ENCODE measurements around the gene TM9SF4.

TM9SF4 gene

GRCh38 chr20:32075534-32075933 lies 34.0 kb upstream of the TM9SF4 start (continued):
- TF ChIP-seq ZNF398 (tag by site-specific recombination; IDR thresholded peaks at IDR 0.05) (no peak), ZNF366 (tag by site-specific recombination; conservative IDR thresholded peaks at IDR 0.05) (peak; percentile 72)

DNA sequence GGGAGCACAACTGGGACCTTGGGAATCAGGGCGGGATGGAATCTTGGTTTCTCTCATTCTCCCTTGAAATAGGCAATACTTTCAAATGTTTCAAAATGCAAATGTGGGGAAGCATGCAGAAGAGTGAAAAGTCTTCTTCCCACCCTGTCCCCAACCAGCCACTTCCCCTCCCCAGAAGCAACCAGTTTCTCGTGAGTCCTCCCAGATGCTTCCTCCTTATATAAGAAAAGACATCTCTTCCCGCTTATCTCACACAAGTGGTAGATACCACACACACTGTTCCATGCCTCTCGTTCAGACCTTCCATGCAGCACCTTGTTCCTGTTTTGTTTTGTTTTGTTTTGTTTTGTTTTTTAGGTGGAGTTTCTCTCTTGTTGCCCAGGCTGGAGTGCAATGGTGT lies 32.3 kb upstream of the TM9SF4 start:
- Histone ChIP-seq H3K36me3 (ENCODE audit: control insufficient read depth in 2 of 2, insufficient read depth in 1 of 2, low read length in 2 of 2) (no peaks in the 10 kb centered on the region), H3K27ac (ENCODE audit: extremely low read depth, low read depth, low read length) (no peak overlapping the region), H3K4me3 (ENCODE audit: low read depth, low read length) (no peak overlapping the region), H3K9me3 (ENCODE audit: control insufficient read depth, insufficient read depth, low read depth, low read length) (no peaks in the 10 kb centered on the region), H3K4me1 (ENCODE audit: control insufficient read depth, insufficient read depth, low read length) (no peaks in the 10 kb centered on the region)
- ChIA-PET CTCF (interaction anchor here (3.3 kb wide), 1 partner anchor 14 kb away, joined by 14 read pairs; no protein-coding TSS in a partner anchor), POLR2A (no interaction called here)
- TF ChIP-seq ZNF596 (tag by site-specific recombination; IDR thresholded peaks at IDR 0.05) (no peak), ZNF274 (IDR thresholded peaks at IDR 0.05; ENCODE audit: low read length) (no peak), ZNF274 (tag by site-specific recombination; IDR thresholded peaks at IDR 0.05; ENCODE audit: borderline replicate concordance) (no peak), BCL6B (tag by site-specific recombination; IDR thresholded peaks at IDR 0.05) (no peak), ZNF416 (tag by site-specific recombination; IDR thresholded peaks at IDR 0.05) (no peak), ZNF639 (tag by site-specific recombination; IDR thresholded peaks at IDR 0.05) (no peak), ZBTB7A (tag by site-specific recombination; IDR thresholded peaks at IDR 0.05; ENCODE audit: low read depth) (no peak), GLI4 (tag by site-specific recombination; IDR thresholded peaks at IDR 0.05) (no peak), MYNN (tag by site-specific recombination; IDR thresholded peaks at IDR 0.05; ENCODE audit: borderline replicate concordance) (no peak), ZBTB26 (tag by site-specific recombination; optimal IDR thresholded peaks at IDR 0.05) (no peak), SALL2 (tag by site-specific recombination; IDR thresholded peaks at IDR 0.05; ENCODE audit: borderline replicate concordance) (no peak)
- TF ChIP-seq, protein P1, sequence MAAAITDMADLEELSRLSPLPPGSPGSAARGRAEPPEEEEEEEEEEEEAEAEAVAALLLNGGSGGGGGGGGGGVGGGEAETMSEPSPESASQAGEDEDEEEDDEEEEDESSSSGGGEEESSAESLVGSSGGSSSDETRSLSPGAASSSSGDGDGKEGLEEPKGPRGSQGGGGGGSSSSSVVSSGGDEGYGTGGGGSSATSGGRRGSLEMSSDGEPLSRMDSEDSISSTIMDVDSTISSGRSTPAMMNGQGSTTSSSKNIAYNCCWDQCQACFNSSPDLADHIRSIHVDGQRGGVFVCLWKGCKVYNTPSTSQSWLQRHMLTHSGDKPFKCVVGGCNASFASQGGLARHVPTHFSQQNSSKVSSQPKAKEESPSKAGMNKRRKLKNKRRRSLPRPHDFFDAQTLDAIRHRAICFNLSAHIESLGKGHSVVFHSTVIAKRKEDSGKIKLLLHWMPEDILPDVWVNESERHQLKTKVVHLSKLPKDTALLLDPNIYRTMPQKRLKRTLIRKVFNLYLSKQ (tag by site-specific recombination; IDR thresholded peaks at IDR 0.05; ENCODE audit: borderline replicate concordance) = no peak
- TF ChIP-seq, protein P2, sequence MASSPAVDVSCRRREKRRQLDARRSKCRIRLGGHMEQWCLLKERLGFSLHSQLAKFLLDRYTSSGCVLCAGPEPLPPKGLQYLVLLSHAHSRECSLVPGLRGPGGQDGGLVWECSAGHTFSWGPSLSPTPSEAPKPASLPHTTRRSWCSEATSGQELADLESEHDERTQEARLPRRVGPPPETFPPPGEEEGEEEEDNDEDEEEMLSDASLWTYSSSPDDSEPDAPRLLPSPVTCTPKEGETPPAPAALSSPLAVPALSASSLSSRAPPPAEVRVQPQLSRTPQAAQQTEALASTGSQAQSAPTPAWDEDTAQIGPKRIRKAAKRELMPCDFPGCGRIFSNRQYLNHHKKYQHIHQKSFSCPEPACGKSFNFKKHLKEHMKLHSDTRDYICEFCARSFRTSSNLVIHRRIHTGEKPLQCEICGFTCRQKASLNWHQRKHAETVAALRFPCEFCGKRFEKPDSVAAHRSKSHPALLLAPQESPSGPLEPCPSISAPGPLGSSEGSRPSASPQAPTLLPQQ (tag by site-specific recombination; IDR thresholded peaks at IDR 0.05) = no peak
